ENCODE results near the gene RAB1A.
"Not testable (repeated sequence)": the region's sequence is repeated elsewhere in the genome, so short reads cannot be mapped to it uniquely, and the experiment has no call there.

Gene RAB1A

GRCh38 chr2:65129826-65130663, at the start of gene RAB1A:
Gene RAB1A (minus strand): TSS chr2:65130106. CDS start chr2:65129915, 191 bp downstream.
- peak; percentile 100 for DNase-seq

GRCh38 chr2:65177751-65178442, 48.0 kb upstream of the RAB1A start:
- DNase-seq: no peak

GRCh38 chr2:65175894-65176530, 46.1 kb upstream of the RAB1A start:
- no peak for DNase-seq

GRCh38 chr2:65174031-65174430, 44.1 kb upstream of the RAB1A start:
- not testable (repeated sequence) for DNase-seq

GRCh38 chr2:65172994-65173790, 43.3 kb upstream of the RAB1A start:
- DNase-seq: no peak

- DNase-seq: not testable (repeated sequence)
These were observed 40.9 kb upstream of the RAB1A start for GRCh38 chr2:65170611-65171477.

- no peak for DNase-seq
These were observed 39.8 kb upstream of the RAB1A start for GRCh38 chr2:65169760-65170136.

- DNase-seq: peak; percentile 84
These were observed 35.7 kb upstream of the RAB1A start for GRCh38 chr2:65165558-65165957.

- DNase-seq: peak; percentile 36
These were observed 34.6 kb upstream of the RAB1A start for GRCh38 chr2:65164426-65164891.

GRCh38 chr2:65161551-65162100, 31.7 kb upstream of the RAB1A start:
- no peak for DNase-seq

- DNase-seq: peak; percentile 19
These were observed 30.0 kb upstream of the RAB1A start for GRCh38 chr2:65159906-65160305.

- DNase-seq: no peak
These were observed 29.4 kb upstream of the RAB1A start for GRCh38 chr2:65159261-65159660.

GRCh38 chr2:65158557-65158956, 28.7 kb upstream of the RAB1A start:
- DNase-seq: no peak

GRCh38 chr2:65157856-65158255, 27.9 kb upstream of the RAB1A start:
- not testable (repeated sequence) for DNase-seq

- DNase-seq: no peak
These were observed 26.1 kb upstream of the RAB1A start for GRCh38 chr2:65156041-65156440.

- DNase-seq: no peak
These were observed 23.6 kb upstream of the RAB1A start for GRCh38 chr2:65153515-65153914.

GRCh38 chr2:65146078-65146477, 16.2 kb upstream of the RAB1A start:
- no peak for DNase-seq

GRCh38 chr2:65144571-65144970, 14.7 kb upstream of the RAB1A start:
- DNase-seq: no peak

GRCh38 chr2:65142515-65142914, 12.6 kb upstream of the RAB1A start:
- DNase-seq: peak; percentile 30

- DNase-seq: no peak
These were observed 7.4 kb upstream of the RAB1A start for GRCh38 chr2:65137197-65137775.

GRCh38 chr2:65136253-65136652, 6.3 kb upstream of the RAB1A start:
- DNase-seq: peak; percentile 30

Measured in suppressor macrophage treated with lipopolysaccharide for 4 hours (primary cell).